GM21717 (cell line): ENCODE results near the gene PPP2R5D.
A peak's percentile ranks its signal among the peaks of the same experiment; 100 is the strongest.

Experiments
- ATAC-seq: cut with Tn5 transposase; IDR thresholded peaks from one replicate; pipeline ENCODE4 v1.9.1; 2021; ENCODE audit warnings: mild to moderate bottlenecking, moderate library complexity; ENCODE audit not compliant: unreplicated experiment

The PPP2R5D gene

DNA sequence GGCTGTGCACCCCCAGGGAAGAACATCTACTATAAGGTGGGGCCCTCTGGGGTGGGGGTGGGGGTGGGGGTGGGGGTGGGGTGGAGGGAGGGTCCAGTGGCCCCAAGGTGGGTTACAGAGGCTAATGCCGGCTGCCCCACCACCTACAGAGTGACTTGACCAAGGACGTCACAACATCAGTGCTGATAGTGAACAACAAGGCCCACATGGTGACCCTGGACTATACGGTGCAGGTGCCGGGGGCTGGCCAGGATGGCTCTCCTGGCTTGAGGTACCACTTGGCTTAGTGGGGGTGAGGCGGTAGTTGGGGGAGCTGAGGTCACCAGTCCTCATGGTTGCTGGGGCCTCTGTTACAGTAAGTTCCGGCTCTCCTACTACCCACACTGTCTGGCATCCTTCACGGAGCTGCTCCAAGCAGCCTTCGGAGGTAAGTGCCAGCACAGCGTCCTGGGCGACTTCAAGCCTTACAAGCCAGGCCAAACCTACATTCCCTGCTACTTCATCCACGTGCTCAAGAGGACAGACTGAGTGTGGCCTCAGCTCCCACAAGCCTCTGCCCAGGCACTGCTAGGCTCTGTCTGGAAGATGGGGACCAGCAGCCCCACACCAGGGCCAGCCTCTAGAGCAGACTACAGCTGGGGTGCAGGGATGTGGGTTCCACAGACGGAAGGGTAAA is 21.1 kb upstream of the PPP2R5D start:
- ATAC-seq = no peak

DNA sequence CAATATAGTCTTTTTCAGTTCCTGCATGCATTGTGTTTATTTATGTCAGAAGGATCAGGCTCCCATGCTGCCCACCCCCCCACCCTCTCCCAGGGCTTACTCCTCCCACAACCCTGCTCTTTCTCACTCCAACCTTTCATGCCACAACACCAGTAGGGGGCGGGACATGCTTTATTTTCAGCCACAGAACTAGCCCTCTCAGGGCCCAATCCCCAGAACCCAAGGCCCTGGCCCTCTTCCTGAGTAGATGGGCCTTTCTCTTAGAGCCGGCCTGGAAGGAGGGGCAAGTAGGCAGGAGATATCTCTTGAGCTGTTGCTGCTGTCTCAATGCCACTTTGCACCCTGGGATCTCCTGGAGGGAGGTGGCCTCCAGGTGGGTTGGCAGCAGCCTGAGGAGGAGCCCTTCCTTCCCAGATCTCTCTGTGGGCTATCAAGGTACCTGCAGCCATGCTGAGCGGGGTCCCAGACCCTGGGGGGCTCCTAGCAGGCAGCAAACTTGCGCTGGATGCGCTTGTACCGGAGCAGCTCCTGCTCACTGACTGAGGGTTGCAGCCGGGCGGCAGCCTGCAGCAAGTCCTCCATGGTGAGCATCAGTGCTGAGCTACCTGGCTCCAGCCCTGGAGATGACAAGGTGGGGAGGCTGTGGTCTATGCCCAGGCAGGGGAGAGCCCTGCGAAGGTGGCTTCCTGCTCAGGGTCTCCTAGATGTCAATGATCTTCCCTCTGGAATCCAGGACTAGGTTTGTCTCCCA is 20.3 kb upstream of the PPP2R5D start:
- no peak for ATAC-seq

DNA sequence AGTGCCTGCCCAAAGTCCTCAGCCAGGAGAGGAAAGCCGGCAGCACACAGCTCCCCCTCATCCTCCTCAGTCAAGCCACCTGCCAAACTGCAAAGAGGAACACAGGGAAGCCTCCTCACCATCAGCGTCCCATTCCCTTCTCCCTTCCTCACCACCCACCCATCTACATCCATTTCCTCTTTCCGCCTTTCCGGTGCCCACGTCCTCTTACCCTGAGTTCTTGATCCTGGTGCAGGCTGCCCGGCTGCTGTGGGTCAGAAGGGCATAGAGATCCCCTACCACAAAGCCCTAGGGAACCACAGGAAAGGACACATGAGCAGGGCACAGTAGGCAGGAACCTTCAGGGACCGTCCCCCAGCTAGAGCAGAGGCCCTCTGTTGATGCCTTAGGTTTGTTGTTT is 17.8 kb upstream of the PPP2R5D start:
- ATAC-seq = no peak

DNA sequence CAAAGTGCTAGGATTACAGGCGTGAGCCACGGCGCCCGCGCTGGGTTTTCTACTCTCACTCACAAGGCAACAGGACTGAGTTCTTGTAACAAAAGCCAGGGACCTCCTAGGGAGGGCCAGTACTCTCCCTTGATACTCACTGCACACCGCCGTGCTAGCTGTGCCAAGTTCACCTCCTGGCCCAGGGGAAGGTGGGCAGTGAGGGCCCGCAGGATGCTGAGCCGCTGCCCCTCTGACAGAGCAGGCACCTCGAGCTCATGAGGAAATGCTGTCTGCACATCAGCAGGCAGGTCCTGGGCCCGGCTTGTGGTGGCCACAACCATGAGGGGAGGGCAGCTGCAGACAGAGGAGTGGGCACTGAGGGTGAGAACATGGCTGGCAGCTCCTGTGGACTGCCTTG is 17.1 kb upstream of the PPP2R5D start:
- no peak for ATAC-seq

DNA sequence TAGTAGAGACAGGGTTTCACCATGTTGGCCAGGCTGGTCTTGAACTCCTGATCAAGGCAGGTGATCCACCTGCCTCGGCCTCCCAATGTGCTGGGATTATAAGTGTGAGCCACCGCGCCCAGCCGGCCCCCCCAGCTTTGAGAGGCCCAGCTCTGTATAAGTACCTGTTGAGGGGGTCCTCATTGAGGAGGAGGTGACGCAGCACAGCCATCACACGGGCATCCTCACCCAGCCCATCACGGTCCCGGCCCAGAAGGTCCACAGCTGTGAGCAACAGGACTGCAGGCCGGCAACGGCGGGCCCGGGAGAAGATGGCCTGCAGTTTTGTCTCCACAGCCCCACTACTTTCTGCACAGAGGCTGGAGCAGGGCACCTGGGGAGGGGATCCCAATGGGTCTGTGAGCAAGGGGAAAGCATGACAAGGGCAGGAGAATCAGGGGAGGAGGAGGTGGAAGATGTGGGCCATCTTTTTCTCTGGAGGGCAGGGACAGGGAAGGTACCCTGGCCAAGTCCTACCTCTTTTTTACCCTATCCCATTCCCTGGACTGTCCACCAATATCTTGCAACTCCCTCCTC is 16.2 kb upstream of the PPP2R5D start:
- ATAC-seq = no peak

DNA sequence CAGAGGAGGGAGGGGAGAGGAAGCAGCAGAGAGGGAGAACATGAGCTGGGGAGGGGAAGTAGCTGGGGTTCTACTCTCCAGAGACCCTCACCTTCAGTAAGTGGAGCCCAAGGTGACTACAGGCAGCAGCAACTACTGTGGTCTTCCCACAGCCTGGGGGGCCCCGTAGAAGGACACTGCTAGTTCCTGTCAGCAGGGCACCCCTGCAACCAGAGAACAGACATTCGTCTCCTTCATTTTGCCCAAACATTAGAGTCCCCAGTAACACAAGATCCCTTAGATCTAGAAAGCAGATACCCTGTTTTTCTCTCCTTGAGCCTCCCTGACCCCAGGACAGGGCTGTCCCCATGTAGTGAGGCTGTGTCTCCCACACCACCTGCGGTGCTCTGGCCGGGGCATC is 15.6 kb upstream of the PPP2R5D start:
- ATAC-seq = no peak

DNA sequence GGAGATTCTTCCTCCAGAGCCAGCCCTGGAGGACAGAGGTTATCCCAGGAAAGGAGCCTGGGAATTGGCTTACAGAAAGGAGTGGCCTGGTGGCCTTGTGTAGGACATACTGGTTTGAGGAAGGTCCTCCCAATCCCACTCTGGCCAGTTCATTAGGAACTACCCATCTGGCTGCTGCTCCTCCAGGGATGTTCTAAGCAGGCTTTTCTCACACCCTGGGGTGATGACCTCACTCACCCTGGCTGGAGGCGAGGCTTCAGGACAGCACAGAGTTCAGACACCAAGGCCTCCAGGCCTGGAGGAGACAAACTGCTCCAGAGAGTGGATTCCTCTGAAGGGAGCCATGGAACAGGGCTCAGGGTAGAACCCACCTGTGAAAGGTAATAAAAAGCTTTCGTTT is 14.9 kb upstream of the PPP2R5D start:
- no peak for ATAC-seq

DNA sequence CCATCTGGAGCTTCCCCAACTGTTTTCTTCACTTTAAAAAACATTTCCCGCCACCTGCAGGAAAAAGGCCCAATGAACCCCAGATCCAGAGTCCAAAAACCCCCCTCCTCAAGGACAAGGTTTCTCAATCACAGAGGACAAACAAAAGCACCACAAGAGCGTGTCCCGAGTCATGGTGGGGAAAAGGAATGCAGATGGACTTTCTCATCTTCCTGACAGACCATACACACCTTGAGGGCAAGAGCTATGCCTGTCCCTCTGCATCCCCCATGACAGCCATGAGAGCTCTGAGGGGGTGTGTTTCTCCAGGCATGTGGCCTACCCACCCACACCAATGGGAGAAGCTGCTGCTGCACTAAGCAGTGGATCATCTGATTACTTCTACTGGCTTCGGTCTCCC is 14.4 kb upstream of the PPP2R5D start:
- no peak for ATAC-seq

DNA sequence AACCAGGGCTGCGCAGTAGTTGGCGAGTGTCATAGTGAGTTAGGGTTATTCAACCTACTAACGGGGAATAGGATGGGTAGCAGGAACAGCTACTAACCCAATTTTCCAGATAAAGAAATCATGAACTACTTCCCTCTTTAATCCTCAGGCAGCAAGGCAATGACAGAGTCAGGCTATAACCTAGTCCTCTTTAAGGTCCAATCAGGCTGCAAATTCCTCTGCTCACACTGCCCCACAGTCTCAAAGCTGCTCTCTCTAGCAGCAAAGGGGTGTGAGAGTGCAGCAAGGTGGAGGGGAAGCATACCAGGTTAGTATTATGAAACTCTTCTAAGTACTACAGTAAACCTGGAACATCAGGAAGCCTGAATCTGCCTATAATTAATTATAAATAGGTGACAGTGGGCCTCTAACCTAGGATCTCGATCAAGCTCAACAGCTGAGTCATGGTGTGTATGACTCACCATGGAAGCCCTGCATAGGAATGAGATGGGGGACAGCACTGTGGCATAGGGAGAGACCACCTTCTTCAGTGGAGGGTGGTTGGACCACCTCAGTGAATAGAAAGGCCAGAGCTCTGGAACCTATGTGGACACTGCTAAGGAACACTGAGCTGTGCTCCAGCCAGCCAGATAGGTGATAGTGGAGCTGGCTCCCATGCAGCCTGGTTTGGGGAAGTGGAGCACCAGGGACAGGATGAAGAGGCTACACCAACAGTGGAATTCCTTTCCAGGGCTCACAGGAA is 13.3 kb upstream of the PPP2R5D start:
- no peak for ATAC-seq

DNA sequence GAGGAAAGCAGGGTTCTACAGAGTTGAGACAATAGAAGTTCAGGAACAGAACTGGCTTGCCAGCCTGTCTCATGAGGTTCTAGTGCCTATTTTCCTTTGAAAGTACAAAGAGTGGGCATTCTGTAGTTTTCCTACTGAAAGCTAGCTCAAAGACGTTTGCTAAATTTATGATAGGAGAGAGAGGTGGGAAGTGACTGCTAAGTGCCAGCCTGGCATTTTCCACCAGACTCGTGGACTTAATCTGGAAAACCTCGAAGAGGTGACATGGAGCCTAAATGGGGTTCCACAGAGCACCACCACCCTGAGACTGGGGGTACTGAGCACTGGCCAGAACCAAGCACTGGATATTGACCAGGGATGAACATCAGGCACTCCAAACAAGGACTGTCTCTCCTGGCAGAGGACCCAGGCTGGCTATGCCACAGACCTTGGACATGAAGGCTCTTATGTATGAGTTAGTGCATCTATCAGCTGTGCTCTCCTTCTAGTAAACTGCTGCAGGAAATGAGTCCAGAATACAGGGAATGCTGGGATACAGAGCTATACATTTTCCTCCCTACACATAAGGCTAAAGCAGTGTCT is 12.5 kb upstream of the PPP2R5D start:
- ATAC-seq = no peak

DNA sequence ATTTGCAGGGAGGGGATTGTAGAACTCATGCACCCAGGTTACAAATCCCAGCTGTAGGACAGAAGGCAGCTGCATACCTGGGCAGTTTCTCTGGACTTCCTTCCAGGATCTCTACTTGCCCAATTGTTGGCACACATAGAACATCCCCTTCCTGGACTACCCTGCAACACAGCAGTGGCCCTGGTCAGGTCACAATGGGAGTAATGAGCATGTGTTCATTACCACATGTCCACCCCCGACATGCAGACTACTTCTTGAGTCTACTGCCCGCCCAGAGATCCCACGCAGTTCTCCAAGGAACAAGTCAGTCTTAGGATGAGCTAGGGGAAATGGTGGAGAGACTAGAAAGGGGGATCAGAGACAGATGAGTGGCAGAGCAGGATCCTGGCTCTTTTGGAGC is 10.4 kb upstream of the PPP2R5D start:
- ATAC-seq = no peak

DNA sequence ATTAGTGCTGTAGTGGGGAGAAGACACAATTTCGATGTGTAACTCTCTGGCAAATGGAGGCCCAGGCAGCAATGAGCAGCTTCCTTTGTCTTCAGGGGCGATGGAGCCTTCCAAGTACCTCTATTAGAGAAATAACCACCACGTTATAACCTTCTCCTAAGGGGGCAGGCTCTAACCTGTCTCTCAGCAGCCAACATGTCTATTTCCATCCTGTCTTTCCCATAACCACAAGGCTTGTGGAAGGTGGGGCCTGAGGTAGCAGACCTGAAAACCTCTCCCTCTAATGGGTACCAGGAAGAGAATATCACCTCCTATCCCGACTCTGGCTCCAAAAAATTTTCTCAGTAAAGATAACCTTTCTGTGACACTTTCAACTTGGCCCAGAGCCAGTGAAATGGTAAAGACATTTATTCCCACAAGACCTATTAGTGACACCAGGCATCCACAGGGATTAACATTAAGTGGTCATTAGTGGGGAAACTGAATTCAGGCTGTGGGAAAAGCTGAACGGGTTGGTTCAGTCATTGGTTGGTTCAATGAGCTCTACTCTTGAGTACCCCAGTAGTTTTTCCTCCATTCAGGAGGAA is 9.4 kb upstream of the PPP2R5D start:
- ATAC-seq = no peak

DNA sequence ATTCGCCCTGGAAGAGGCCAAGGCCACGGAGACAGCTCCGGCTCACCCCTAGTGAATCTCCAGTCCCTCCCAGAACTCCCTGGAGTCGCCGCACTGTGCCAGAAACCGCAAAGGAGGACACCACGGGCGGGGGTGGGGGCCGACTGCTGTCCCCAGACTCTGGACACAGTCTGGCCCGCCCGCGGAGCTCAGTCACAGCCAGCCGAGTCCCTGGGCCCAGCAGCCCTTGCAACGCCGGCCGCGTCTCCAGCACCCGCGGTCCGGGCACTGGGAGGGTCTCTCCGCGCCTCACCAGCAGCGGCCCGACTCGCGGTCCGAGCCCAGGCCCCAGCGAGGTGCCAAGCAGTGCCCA is 5.9 kb upstream of the PPP2R5D start:
- ATAC-seq = no peak

DNA sequence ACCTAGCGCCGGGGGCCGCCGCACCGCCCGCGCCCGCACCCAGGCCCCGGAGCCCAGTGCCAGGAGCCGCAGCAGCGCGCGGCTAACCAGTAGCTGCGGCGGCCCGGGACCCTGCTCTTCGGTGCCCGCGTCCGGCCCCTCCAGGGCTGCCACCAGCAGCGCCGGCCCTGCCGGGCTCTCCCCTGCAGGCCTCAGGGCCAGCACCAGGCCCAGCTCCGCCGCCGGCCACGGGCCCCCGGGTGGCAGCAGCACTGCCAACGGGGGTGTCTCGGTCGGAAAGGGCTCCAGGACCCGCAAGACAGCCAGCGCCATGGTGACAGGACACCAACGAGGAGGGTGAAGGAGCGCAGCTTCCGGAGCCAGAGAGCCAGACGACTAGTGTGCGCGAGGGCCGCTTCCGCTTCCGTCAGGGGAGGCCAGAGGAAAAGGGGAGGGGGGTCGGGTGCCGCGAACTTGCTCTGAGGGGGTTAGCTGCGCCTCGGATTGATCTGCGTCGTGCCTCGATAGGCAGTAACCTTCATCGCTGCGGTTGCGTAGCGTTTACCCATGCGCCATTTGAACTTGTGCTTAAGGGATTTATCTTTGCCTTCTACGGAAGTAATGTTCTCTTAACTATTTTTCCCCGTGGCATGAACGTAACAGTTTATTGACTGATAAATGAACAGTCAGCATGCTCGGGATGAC is 5.4 kb upstream of the PPP2R5D start, which contains the start of gene PEX6:
Gene PEX6 (minus strand): TSS at position 343 of the 684 bp plus-strand sequence. CDS start 31 bp downstream, at position 312.
- peak; percentile 88 for ATAC-seq

DNA sequence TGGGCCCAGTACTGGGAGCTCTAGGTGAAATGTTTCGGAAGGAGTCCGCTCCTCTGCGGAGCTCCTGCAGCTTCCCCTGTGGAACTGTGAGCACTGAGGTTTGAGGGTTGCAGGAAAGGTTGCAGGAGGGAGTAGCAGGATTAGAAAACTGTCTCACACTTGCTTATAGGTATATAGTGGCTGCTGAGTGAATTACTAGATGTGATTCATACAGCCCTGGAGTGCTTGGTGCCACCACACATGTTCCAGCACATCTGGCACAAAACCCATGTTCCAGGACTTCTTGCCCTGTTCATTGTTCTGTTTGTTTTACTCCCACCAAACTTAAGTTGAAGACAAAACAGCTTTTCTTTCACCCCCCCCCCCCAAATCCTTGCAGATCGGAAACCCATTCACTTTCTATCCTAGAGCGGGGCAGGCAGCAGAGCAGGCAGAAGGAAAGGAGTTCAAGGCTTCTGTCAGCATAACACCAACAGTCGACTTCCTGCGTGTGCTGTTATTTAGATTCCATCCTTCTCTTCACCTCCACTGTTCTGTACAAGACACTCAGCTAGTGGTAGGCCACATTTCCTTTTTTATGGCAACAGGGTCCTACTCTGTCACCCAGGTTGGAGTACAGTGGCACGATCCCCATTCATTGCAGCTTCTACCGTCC is 4.7 kb upstream of the PPP2R5D start:
- ATAC-seq = no peak

DNA sequence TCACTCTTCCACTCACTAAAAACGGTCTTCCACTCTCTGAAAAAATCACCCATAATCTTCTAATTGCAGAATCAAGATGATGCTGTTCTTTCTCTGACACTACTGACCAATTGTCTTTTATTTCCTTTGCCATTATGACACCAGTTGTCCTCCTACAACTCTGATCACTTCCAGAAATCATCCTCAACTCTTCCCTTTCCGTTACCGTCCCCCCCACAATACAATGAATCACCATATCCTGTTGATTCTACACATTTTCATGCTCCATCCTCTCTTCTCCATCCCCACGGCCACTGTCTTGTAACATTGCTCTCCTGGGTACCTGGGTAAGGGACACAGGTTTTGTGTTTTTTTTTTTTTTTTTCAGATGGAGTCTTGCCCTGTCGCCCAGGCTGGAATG is 2.5 kb upstream of the PPP2R5D start:
- no peak for ATAC-seq

DNA sequence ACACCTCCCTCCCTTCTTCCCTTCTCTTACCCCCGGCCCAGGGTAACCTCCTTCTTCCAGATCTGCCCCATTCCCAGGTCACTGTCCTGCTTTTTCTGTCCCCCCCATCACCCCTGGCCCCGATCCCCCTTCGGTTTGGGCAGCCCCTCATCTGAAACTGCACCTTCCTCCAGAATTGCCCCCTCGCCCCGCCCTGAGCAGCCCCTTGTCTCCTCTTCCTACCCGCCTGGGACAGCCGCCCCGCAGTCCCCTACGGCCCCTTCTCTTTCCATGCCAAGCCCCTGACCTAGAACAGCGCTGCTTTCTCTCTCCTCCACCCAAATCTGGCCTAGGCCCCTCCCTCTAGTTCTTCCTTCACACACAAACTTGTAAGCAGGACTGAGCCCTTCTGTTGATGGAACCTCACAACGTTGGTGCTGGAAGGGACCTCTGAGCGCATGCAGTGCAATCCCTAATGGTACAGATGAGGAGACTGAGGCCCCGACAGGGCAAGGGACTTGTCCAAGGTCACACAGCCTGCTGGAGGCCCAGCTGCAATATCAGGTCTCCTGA is 630 bp downstream of the PPP2R5D start:
- no peak for ATAC-seq

DNA sequence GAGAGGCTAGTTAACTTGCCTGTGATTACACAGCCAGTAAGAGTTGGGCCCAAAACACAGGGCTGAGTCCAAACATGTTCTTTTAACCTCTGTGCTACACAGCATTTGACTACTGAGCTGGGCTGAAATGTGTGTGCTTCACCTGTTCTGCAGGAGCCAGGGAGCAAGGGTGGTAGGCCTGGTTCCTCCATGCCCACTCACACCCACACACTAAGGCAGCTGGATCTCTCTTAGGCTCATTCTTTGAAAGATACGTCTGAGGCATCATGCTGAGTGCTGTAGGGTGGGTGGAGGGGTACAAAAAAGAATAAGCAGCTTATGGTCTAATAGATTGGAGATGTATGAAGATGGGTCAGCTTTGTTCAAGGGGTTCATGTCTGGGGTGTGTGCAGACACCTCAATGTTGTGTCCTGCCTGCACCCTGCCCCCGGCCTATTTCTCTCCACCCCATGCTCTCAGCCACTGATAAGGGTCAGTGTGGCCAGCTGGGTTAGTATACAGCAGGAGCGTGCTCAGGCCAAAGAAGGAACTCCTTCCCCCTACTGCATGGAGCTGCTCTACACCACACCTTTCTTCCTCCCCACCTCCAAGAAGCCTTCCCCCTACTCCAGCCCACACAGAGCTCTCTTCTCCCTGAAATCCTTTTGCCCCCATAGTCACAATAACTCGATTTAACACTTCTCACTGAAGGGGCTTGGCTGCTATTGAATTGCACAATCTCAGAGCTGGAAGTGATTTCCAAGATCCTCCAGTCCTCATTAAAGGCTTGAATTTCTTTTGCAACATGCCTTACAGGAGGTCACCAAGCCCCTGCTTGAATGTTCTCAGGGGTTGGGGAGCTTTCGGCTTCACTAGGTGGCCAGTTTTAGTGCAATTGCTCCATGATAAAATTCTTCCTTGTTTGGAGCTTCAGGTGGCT is 3.4 kb downstream of the PPP2R5D start:
- no peak for ATAC-seq
